ENCODE results near the gene JAG2. TPM values are rescaled to one million over a fixed set of nuclear protein-coding genes. Genes with fewer than 3 reads are reported as not detected.
A peak's percentile ranks its signal among the peaks of the same experiment; 100 is the strongest.

JAG2 gene
- total RNA-seq, 3 donors from 2014 or later: 4.2 to 15.4 (median 13.1) TPM

GRCh38 chr14:105155071-105155651, 13.4 kb downstream of the JAG2 start:
- TF ChIP-seq CTCF (IDR thresholded peaks at IDR 0.05) (no peak), POLR2AphosphoS5 (IDR thresholded peaks at IDR 0.05) (no peak), POLR2A (IDR thresholded peaks at IDR 0.05) (no peak)
- H3K27ac ChIP-seq: peak overlapping the region in 1 of 2 donors; percentile 20
- H3K4me3 ChIP-seq: no peak overlapping the region
- no peak for DNase-seq (ENCODE audit: low spot score in 2 of 2)
- H3K9me3 ChIP-seq: no peaks in the 10 kb centered on the region
- intact Hi-C loops (cut with DNase I; ENCODE audit: low total_unique reads): no loop called here
- no peaks in the 10 kb centered on the region for H3K36me3 ChIP-seq
- no peaks in the 10 kb centered on the region for H3K27me3 ChIP-seq
- no peaks in the 10 kb centered on the region for H3K4me1 ChIP-seq

- Histone ChIP-seq H3K36me3 (no peaks in the 10 kb centered on the region), H3K27ac (peak overlapping the region in 1 of 2 donors; percentile 63)
- intact Hi-C loops (cut with DNase I; ENCODE audit: low total_unique reads): no loop called here
Measured at GRCh38 chr14:105154476-105154871, 14.1 kb downstream of the JAG2 start.

GRCh38 chr14:105153739-105154475, 14.7 kb downstream of the JAG2 start:
- intact Hi-C loops (cut with DNase I; ENCODE audit: low total_unique reads): no loop called here
- H3K4me3 ChIP-seq: no peak overlapping the region
- H3K36me3 ChIP-seq: no peaks in the 10 kb centered on the region
- H3K4me1 ChIP-seq: no peaks in the 10 kb centered on the region
- TF ChIP-seq POLR2A (IDR thresholded peaks at IDR 0.05) (no peak), CTCF (IDR thresholded peaks at IDR 0.05) (no peak), POLR2AphosphoS5 (IDR thresholded peaks at IDR 0.05) (no peak)
- DNase-seq (ENCODE audit: low spot score in 2 of 2): no peak
- no peaks in the 10 kb centered on the region for H3K27me3 ChIP-seq
- no peaks in the 10 kb centered on the region for H3K9me3 ChIP-seq
- H3K27ac ChIP-seq: peak overlapping the region in 1 of 2 donors; percentile 63

More at GRCh38 chr14:105154476-105154871, 14.1 kb downstream of the JAG2 start:
- Histone ChIP-seq H3K4me3 (no peak overlapping the region), H3K4me1 (no peaks in the 10 kb centered on the region), H3K9me3 (no peaks in the 10 kb centered on the region), H3K27me3 (no peaks in the 10 kb centered on the region)
- no peak for DNase-seq (ENCODE audit: low spot score in 2 of 2)
- TF ChIP-seq POLR2AphosphoS5 (IDR thresholded peaks at IDR 0.05): no peak
- TF ChIP-seq POLR2A (IDR thresholded peaks at IDR 0.05): no peak
- TF ChIP-seq CTCF (IDR thresholded peaks at IDR 0.05): no peak

GRCh38 chr14:105153331-105153731, 15.2 kb downstream of the JAG2 start:
- intact Hi-C loops (cut with DNase I; ENCODE audit: low total_unique reads): no loop called here
- no peaks in the 10 kb centered on the region for H3K36me3 ChIP-seq
- no peak for DNase-seq (ENCODE audit: low spot score in 2 of 2)
- H3K27me3 ChIP-seq: no peaks in the 10 kb centered on the region
- H3K9me3 ChIP-seq: no peaks in the 10 kb centered on the region
- peak overlapping the region in 1 of 2 donors; percentile 63 for H3K27ac ChIP-seq
- no peak overlapping the region for H3K4me3 ChIP-seq
- no peaks in the 10 kb centered on the region for H3K4me1 ChIP-seq
- no peak for TF ChIP-seq POLR2A (IDR thresholded peaks at IDR 0.05)
- TF ChIP-seq CTCF (IDR thresholded peaks at IDR 0.05): no peak
- no peak for TF ChIP-seq POLR2AphosphoS5 (IDR thresholded peaks at IDR 0.05)

GRCh38 chr14:105152794-105153241, 15.8 kb downstream of the JAG2 start:
- no peak for DNase-seq (ENCODE audit: low spot score in 2 of 2)
- H3K27me3 ChIP-seq: no peaks in the 10 kb centered on the region
- no peaks in the 10 kb centered on the region for H3K4me1 ChIP-seq
- no peaks in the 10 kb centered on the region for H3K36me3 ChIP-seq
- intact Hi-C loops (cut with DNase I; ENCODE audit: low total_unique reads): no loop called here
- H3K4me3 ChIP-seq: no peak overlapping the region
- TF ChIP-seq POLR2A (IDR thresholded peaks at IDR 0.05) (no peak), CTCF (IDR thresholded peaks at IDR 0.05) (no peak), POLR2AphosphoS5 (IDR thresholded peaks at IDR 0.05) (no peak)
- no peaks in the 10 kb centered on the region for H3K9me3 ChIP-seq
- peak overlapping the region in 1 of 2 donors; percentile 63 for H3K27ac ChIP-seq

Measured in breast epithelium (tissue), 4 donors.